Measurements from ENCODE around the gene CTSA. TPM values are rescaled to one million over a fixed set of nuclear protein-coding genes. Genes with fewer than 3 reads are reported as not detected.

CTSA gene
- total RNA-seq, 1 experiment from 2014 or later, result 109 TPM

DNA sequence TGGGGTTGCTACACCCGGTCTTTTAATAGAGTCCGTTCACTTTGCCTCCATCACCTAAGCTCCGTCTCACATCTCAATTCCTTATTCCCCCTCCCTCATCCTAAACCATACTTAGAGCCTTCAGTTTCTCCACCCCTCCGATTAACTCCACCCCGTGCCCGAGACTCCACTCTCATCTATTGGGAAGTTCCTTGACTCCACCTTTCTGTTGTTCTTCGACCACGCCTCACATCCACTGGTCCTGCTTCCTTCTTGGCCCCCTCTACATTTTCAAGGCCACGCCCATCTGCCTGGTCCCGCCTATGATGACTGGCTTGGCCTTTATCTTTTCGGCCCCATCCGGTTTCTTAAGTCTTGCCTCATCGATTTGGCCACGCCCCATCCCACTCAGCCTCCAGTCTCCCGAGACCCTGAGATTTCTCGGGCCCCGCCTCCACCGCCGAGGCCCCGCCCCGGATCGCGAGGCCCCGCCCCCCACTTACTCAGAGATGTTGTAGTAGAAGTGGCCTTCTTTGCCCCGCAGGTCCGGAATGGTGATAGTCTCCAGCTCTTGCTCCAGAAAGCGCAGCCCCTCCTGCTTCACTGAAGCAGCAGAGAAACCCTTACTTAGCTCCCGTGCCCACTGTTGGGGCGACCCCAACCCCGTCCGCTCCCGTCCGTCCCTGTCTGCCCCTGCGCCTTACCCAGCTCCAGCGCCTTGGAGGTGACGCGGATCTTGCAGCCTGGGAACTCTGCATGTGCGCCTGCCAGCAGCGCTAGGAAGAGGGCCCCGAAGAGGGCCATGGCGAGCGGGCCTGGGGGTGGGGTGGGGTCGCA lies 19.7 kb downstream of the CTSA start:
- H3K36me3 ChIP-seq (ENCODE audit: control insufficient read depth in 1 of 2, insufficient read depth in 2 of 2, low read length in 2 of 2), result no peaks in the 10 kb centered on the region
- CTCF ChIA-PET, result no interaction called here
- no TSS peak for BruUV-seq (replicated peaks)
- H3K27ac ChIP-seq (ENCODE audit: low read depth, low read length), result no peak overlapping the region
- ATAC-seq (peak; percentile 94), DNase-seq (ENCODE audit: low read depth, low spot score) (peak; percentile 96)
- no peaks in the 10 kb centered on the region for H3K9me2 ChIP-seq (ENCODE audit: insufficient read depth)
- intact Hi-C loops (cut with micrococcal nuclease), result no loop called here
- peaks cover 1 to 19% of the 10 kb centered on the region in 2 experiments for H3K4me1 ChIP-seq (ENCODE audit: control insufficient read depth in 1 of 2, insufficient read depth in 2 of 2, low read length in 2 of 2)
- H3K9me3 ChIP-seq (ENCODE audit: control insufficient read depth in 1 of 2, insufficient read depth in 1 of 2, low read depth in 1 of 2, low read length in 2 of 2), result no peaks in the 10 kb centered on the region
- TF ChIP-seq SIN3A (IDR thresholded peaks at IDR 0.05; ENCODE audit: low read depth) (no peak), JUND (IDR thresholded peaks at IDR 0.05) (no peak), TCF7L2 (IDR thresholded peaks at IDR 0.05; ENCODE audit: borderline replicate concordance, extremely low read depth, insufficient read depth, insufficient read length) (peak; percentile 83), EZH2 (IDR thresholded peaks at IDR 0.05) (no peak)
- TF ChIP-seq, protein P1, sequence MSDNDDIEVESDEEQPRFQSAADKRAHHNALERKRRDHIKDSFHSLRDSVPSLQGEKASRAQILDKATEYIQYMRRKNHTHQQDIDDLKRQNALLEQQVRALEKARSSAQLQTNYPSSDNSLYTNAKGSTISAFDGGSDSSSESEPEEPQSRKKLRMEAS (IDR thresholded peaks at IDR 0.05), result no peak
- TF ChIP-seq, protein P2, sequence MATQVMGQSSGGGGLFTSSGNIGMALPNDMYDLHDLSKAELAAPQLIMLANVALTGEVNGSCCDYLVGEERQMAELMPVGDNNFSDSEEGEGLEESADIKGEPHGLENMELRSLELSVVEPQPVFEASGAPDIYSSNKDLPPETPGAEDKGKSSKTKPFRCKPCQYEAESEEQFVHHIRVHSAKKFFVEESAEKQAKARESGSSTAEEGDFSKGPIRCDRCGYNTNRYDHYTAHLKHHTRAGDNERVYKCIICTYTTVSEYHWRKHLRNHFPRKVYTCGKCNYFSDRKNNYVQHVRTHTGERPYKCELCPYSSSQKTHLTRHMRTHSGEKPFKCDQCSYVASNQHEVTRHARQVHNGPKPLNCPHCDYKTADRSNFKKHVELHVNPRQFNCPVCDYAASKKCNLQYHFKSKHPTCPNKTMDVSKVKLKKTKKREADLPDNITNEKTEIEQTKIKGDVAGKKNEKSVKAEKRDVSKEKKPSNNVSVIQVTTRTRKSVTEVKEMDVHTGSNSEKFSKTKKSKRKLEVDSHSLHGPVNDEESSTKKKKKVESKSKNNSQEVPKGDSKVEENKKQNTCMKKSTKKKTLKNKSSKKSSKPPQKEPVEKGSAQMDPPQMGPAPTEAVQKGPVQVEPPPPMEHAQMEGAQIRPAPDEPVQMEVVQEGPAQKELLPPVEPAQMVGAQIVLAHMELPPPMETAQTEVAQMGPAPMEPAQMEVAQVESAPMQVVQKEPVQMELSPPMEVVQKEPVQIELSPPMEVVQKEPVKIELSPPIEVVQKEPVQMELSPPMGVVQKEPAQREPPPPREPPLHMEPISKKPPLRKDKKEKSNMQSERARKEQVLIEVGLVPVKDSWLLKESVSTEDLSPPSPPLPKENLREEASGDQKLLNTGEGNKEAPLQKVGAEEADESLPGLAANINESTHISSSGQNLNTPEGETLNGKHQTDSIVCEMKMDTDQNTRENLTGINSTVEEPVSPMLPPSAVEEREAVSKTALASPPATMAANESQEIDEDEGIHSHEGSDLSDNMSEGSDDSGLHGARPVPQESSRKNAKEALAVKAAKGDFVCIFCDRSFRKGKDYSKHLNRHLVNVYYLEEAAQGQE (IDR thresholded peaks at IDR 0.05; ENCODE audit: low read depth), result no peak
- POLR2A ChIA-PET, result interaction anchor here (1.6 kb wide), 1 partner anchor 24 kb away, joined by 3 read pairs; no protein-coding TSS in a partner anchor
- H3K79me2 ChIP-seq (ENCODE audit: insufficient read depth, low read length), result no peaks in the 10 kb centered on the region
- RAD21 ChIA-PET (ENCODE audit: low non-redundant PET in 1 of 2, low total read pairs in 2 of 2, uncharacterized antibody in 2 of 2, unreplicated experiment in 2 of 2), result no interaction called here
- H4K20me1 ChIP-seq (ENCODE audit: insufficient read depth), result no peaks in the 10 kb centered on the region
- H3K9ac ChIP-seq (ENCODE audit: low read length), result no peak overlapping the region
- no peaks in the 10 kb centered on the region for H3K27me3 ChIP-seq (ENCODE audit: insufficient read depth, low read length)
- 0 out of 4 replicates have a peak overlapping the region, but pooled peaks of 1 of the 2 experiments have one; percentile 9 for H3K4me3 ChIP-seq (replicated peaks in 1 of 2; ENCODE audit: low read depth in 1 of 2, low read length in 2 of 2)
- peak overlapping the region; percentile 47 for H3K4me2 ChIP-seq (ENCODE audit: low read length)
- H2AFZ ChIP-seq (ENCODE audit: low read depth, low read length, poor library complexity, severe bottlenecking), result peak overlapping the region; percentile 84
